Ovary (tissue), 3 donors: ENCODE data around the gene CAPN9.

Experiments
- POLR2A ChIP-seq: fragments of 450-650 bp; IDR thresholded peaks from one replicate; pipeline ENCODE4 v1.6.1; 2017; ENCODE audit warnings: antibody characterized with exemption, mild to moderate bottlenecking, moderate library complexity
- TF ChIP-seq, protein P1 (sequence below), 3 donors: fragments of 450-650 bp in 2 of 3; fragments of 200-600 bp in 1 of 3; IDR thresholded peaks; one replicate each; pipeline versions ENCODE4 v1.5.1 to v1.8.0; 2016 to 2022; ENCODE audit warnings: antibody characterized with exemption in 3 of 3, mild to moderate bottlenecking in 1 of 3
- donor health status: DM: no; HTN: no; CAD: no.

DNA sequence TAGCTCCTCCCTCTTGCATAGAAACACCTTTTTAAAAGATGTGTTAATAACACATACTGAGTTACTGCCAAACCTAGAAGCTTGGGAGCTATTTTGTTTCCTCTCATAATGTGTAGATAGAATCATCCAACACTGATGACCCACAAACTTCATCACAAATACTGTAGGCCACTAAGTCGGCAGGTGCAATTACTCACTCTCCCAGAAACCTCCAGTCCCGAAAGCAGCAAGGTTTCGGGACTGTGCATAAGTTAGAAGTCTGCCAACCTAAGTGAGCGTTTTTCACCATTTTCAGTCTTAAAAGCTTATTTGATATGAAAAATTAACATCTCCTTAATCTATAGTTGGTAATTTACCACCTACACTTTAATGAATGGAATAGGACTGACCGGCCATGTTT, 89.2 kb downstream of the CAPN9 start:
- TF ChIP-seq, protein P1, sequence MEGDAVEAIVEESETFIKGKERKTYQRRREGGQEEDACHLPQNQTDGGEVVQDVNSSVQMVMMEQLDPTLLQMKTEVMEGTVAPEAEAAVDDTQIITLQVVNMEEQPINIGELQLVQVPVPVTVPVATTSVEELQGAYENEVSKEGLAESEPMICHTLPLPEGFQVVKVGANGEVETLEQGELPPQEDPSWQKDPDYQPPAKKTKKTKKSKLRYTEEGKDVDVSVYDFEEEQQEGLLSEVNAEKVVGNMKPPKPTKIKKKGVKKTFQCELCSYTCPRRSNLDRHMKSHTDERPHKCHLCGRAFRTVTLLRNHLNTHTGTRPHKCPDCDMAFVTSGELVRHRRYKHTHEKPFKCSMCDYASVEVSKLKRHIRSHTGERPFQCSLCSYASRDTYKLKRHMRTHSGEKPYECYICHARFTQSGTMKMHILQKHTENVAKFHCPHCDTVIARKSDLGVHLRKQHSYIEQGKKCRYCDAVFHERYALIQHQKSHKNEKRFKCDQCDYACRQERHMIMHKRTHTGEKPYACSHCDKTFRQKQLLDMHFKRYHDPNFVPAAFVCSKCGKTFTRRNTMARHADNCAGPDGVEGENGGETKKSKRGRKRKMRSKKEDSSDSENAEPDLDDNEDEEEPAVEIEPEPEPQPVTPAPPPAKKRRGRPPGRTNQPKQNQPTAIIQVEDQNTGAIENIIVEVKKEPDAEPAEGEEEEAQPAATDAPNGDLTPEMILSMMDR (IDR thresholded peaks at IDR 0.05), result no peak
- TF ChIP-seq POLR2A, result no peak
